Cardiac septum (tissue), 1 donor: Measurements from ENCODE around the gene AACS. TPM values are rescaled to one million over a fixed set of nuclear protein-coding genes. Genes with fewer than 3 reads are reported as not detected.

Experiments
- DNase-seq: peaks from one replicate; pipeline ENCODE4 v3.0.0-alpha.2; 2020; ENCODE audit warnings: low spot score
- intact Hi-C: fragments of 100-400 bp; cut with DNase I; formaldehyde crosslinking; loops from one replicate; pipeline ENCODE4 v1.14.0; 2022
- total RNA-seq: library from RNA; stranded (reverse); fragmentation: NEBNext Ultra II Directional; extraction: Animal tissue kit (Norgen Biotek cat#: 25700); gene quantifications from one replicate; pipeline ENCODE4 v1.2.1, GENCODE V29; 2021
- donor health status: DM: no; HTN: no; CAD: no.

The AACS gene
- total RNA-seq, 1 donor from 2014 or later, result 9.0 TPM

DNA sequence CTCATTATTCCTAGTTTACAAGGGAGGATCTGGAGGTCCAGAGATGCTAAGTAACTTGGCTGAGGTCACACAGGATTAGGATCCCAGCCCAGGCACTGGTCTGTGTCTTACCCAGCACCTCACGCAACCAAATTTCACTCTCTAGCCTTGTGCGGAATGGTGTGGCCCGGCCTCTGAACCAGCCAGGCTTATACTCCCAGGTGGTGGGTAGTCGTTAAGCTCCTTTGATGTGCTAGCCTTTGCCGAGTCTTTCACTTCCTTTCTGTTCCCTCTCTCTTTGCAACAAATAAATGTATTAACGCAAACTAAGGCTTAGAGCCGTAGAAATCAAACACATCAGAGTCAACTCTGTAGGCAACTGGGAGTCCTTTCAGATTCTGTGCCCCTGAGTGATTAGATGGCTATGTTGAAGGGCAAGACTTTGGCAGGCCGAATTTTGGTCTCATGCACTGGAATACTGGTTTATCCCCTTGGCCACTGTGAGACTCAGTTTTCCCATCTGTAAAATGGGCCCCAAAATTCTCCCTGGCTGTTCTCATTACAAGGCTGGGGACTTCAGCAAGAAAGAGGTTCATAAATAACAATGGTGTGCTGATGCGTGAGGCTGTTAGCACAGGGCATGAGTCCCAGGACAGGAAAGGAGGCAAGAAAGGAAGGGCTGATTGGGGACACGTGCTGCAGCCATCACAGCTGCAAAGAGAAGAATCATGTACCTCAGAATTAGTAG lies 126.3 kb downstream of the AACS start:
- DNase-seq, result no peak
- intact Hi-C loops, result no loop called here

DNA sequence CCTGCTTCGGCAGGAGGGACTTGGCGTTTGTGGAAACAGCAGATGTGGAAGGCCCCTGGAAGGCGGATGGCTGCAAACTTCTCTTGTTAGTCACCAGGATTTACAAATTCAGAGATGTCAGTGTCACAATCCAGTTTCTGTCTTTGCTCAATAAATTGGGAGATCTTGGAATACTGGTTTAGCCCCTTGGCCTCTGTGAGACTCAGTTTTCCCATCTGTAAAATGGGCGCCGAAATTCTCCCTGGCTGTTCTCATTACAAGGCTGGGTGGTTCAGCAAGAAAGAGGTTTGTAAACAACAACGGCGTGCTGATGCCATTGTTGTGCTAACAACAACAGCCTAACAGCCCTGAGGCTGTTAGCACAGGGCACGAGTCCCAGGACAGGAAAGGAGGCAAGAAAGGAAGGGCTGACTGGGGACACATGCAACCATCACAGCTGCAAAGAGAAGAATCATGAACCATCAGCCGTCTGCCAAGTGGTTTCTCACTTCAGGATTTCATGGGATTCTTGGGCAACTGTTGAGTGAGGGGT lies 127.5 kb downstream of the AACS start:
- intact Hi-C loops, result no loop called here
- no peak for DNase-seq

Other genes starting within 250 kb of the AACS start
- gene SCARB1, start 201.6 kb upstream of the AACS start, total RNA-seq, result 8.6 TPM
- gene UBC, start 150.8 kb upstream of the AACS start, total RNA-seq, result 1,009 TPM
- gene DHX37, start 76.3 kb upstream of the AACS start, total RNA-seq, result 7.1 TPM
- gene BRI3BP, start 71.8 kb upstream of the AACS start, total RNA-seq, result 3.4 TPM
- gene TMEM132B, start 121.0 kb downstream of the AACS start, total RNA-seq, result 0.08 TPM